GM12875 (cell line): ENCODE results near the gene ZNF776.

ENCODE experiments used
- H3K4me3 ChIP-seq: one replicate; pipeline ENCODE4 v1.5.1; 2011; ENCODE audit warnings: low read depth, low read length, control low read depth
- CTCF ChIP-seq: IDR thresholded peaks from 2 replicates; pipeline ENCODE4 v1.5.1; 2011; ENCODE audit warnings: low read depth, mild to moderate bottlenecking, control low read depth, inconsistent platforms, low read length, moderate library complexity, borderline replicate concordance; ENCODE audit not compliant: insufficient read depth

Gene ZNF776

GRCh38 chr19:57746580-57747471 lies at the start of gene ZNF776:
Gene ZNF776, plus strand, starts transcription at chr19:57746815. Its CDS starts 244 bp downstream, at chr19:57747059.
- TF ChIP-seq CTCF: no peak
- H3K4me3 ChIP-seq: peak within 1 kb of the TSS; percentile 58

- TF ChIP-seq CTCF: no peak
Measured at GRCh38 chr19:57701625-57702024, 45.0 kb upstream of the ZNF776 start.

GRCh38 chr19:57706346-57706745 lies 40.3 kb upstream of the ZNF776 start:
- TF ChIP-seq CTCF: no peak
- no peak overlapping the region for H3K4me3 ChIP-seq

More at GRCh38 chr19:57701625-57702024, 45.0 kb upstream of the ZNF776 start:
- no peak overlapping the region for H3K4me3 ChIP-seq

- H3K4me3 ChIP-seq: peak within 1 kb of the TSS; percentile 23
- no peak for TF ChIP-seq CTCF
Measured at GRCh38 chr19:57708641-57709361, 37.8 kb upstream of the ZNF776 start, which contains the start of gene ZNF154. Gene ZNF154, minus strand, starts transcription at chr19:57709204. Its CDS starts 233 bp downstream, at chr19:57708971.

GRCh38 chr19:57709616-57710015 lies 37.0 kb upstream of the ZNF776 start:
- H3K4me3 ChIP-seq: no peak overlapping the region
- TF ChIP-seq CTCF: no peak

- TF ChIP-seq CTCF: no peak
- H3K4me3 ChIP-seq: no peak overlapping the region
Measured at GRCh38 chr19:57712222-57712621, 34.4 kb upstream of the ZNF776 start.

- TF ChIP-seq CTCF: no peak
- no peak overlapping the region for H3K4me3 ChIP-seq
Measured at GRCh38 chr19:57719424-57719823, 27.2 kb upstream of the ZNF776 start.
